Uterus (tissue), 4 donors: ENCODE results near the gene VWA1. TPM values are rescaled to one million over a fixed set of nuclear protein-coding genes. Genes with fewer than 3 reads are reported as not detected.
A peak's percentile ranks its signal among the peaks of the same experiment; 100 is the strongest.

Experiments
- DNase-seq, 2 donors: peaks; one replicate each; pipeline ENCODE4 v3.0.0-alpha.2; 2019 to 2020
- H3K27ac ChIP-seq, 2 donors: fragments of 200-600 bp; sonication (generic); 1 replicate in 1 of 2; 2 replicates in 1 of 2; pipeline ENCODE4 v1.5.1; 2016 to 2018
- H3K27me3 ChIP-seq, 2 donors: fragments of 200-600 bp; sonication (generic); one replicate each; pipeline ENCODE4 v1.5.1; 2018 to 2019; ENCODE audit warnings: control low read depth in 1 of 2
- H3K36me3 ChIP-seq, 2 donors: fragments of 200-600 bp; sonication (generic); one replicate each; pipeline ENCODE4 v1.5.1; 2019; ENCODE audit warnings: control low read depth in 1 of 2
- H3K4me1 ChIP-seq, 2 donors: fragments of 200-600 bp; sonication (generic); one replicate each; pipeline ENCODE4 v1.5.1; 2018 to 2019; ENCODE audit warnings: control low read depth in 1 of 2
- H3K4me3 ChIP-seq, 2 donors: fragments of 200-600 bp; sonication (generic); 1 replicate in 1 of 2; 2 replicates in 1 of 2; pipeline ENCODE4 v1.5.1; 2018 to 2019; ENCODE audit warnings: mild to moderate bottlenecking in 1 of 2
- H3K9me3 ChIP-seq, 2 donors: fragments of 200-600 bp; sonication (generic); one replicate each; pipeline ENCODE4 v1.5.1; 2019; ENCODE audit warnings: control low read depth in 1 of 2
- POLR2A ChIP-seq, 2 donors: fragments of 450-650 bp; IDR thresholded peaks; one replicate each; pipeline ENCODE4 v1.6.1; 2016; ENCODE audit warnings: antibody characterized with exemption in 2 of 2, mild to moderate bottlenecking in 1 of 2, moderate library complexity in 1 of 2
- intact Hi-C: fragments of 100-400 bp; cut with DNase I; formaldehyde crosslinking; loops from one replicate; pipeline ENCODE4 v1.15.1; 2023; ENCODE audit warnings: low total_unique reads
- total RNA-seq, 4 donors: library from RNA; depleted of rRNA in 3 of 4; stranded (reverse); fragments of >200 nt in 3 of 4; gene quantifications; one replicate each; pipeline versions ENCODE4 v1.1.0 to v1.2.4, GENCODE V29; 2014 to 2023
- TF ChIP-seq, protein P1 (sequence below), 4 experiments: fragments of 200-600 bp in 2 of 4; fragments of 450-650 bp in 2 of 4; sonication (generic) in 2 of 4; IDR thresholded peaks; one replicate each; pipeline ENCODE4 v1.5.1; 2016 to 2019; ENCODE audit warnings: antibody characterized with exemption in 4 of 4, mild to moderate bottlenecking in 2 of 4, moderate library complexity in 1 of 4
- donor health status: DM: yes; HTN: yes; CAD: no.

The VWA1 gene
- total RNA-seq, 4 donors from 2014 or later, result 15.6 to 67.1 (median 47.1) TPM

- H3K27me3 ChIP-seq, result no peaks in the 10 kb centered on the region
- TF ChIP-seq, protein P1, sequence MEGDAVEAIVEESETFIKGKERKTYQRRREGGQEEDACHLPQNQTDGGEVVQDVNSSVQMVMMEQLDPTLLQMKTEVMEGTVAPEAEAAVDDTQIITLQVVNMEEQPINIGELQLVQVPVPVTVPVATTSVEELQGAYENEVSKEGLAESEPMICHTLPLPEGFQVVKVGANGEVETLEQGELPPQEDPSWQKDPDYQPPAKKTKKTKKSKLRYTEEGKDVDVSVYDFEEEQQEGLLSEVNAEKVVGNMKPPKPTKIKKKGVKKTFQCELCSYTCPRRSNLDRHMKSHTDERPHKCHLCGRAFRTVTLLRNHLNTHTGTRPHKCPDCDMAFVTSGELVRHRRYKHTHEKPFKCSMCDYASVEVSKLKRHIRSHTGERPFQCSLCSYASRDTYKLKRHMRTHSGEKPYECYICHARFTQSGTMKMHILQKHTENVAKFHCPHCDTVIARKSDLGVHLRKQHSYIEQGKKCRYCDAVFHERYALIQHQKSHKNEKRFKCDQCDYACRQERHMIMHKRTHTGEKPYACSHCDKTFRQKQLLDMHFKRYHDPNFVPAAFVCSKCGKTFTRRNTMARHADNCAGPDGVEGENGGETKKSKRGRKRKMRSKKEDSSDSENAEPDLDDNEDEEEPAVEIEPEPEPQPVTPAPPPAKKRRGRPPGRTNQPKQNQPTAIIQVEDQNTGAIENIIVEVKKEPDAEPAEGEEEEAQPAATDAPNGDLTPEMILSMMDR (IDR thresholded peaks at IDR 0.05), result no peak
- no peak for TF ChIP-seq POLR2A (IDR thresholded peaks at IDR 0.05)
- DNase-seq, result peak in 1 of 2 donors; percentile 15
- H3K4me3 ChIP-seq, result no peak overlapping the region
- intact Hi-C loops, result no loop called here
- no peak overlapping the region for H3K27ac ChIP-seq
- no peaks in the 10 kb centered on the region for H3K9me3 ChIP-seq
- peaks cover 4 to 40% of the 10 kb centered on the region in 2 donors for H3K4me1 ChIP-seq
- no peaks in the 10 kb centered on the region for H3K36me3 ChIP-seq
Measured at GRCh38 chr1:1437033-1437903, 1.8 kb downstream of the VWA1 start.

DNA sequence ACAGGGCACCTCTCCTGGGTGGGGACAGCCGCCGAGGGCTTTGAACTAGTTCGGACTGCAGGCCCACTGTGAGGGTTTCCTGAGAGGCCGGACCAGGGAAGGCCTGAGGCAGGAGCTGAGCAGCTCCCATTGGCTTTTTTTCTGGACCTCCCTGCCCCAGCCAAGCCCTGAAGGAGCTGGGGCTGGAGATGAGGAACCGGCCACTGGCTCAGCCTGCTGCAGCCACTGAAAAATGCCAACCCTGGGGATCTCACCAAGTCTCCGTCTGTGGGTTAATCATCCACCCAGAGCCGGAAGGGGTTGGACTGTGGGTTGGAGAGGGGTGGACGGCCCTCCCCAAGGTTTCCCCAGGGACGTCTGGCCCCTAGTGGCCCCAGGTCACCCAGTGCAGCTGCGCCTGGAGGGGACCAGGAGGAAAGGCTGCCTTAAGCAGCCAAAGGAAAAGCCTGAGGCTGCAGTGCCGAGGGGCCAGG lies 2.5 kb downstream of the VWA1 start:
- Histone ChIP-seq H3K4me3 (no peak overlapping the region), H3K27ac (no peak overlapping the region), H3K27me3 (no peaks in the 10 kb centered on the region), H3K4me1 (peaks cover 4 to 33% of the 10 kb centered on the region in 2 donors), H3K9me3 (no peaks in the 10 kb centered on the region), H3K36me3 (no peaks in the 10 kb centered on the region)
- no peak for DNase-seq
- TF ChIP-seq POLR2A (IDR thresholded peaks at IDR 0.05), result no peak
- TF ChIP-seq, protein P1 (IDR thresholded peaks at IDR 0.05), result no peak
- intact Hi-C loops, result no loop called here

DNA sequence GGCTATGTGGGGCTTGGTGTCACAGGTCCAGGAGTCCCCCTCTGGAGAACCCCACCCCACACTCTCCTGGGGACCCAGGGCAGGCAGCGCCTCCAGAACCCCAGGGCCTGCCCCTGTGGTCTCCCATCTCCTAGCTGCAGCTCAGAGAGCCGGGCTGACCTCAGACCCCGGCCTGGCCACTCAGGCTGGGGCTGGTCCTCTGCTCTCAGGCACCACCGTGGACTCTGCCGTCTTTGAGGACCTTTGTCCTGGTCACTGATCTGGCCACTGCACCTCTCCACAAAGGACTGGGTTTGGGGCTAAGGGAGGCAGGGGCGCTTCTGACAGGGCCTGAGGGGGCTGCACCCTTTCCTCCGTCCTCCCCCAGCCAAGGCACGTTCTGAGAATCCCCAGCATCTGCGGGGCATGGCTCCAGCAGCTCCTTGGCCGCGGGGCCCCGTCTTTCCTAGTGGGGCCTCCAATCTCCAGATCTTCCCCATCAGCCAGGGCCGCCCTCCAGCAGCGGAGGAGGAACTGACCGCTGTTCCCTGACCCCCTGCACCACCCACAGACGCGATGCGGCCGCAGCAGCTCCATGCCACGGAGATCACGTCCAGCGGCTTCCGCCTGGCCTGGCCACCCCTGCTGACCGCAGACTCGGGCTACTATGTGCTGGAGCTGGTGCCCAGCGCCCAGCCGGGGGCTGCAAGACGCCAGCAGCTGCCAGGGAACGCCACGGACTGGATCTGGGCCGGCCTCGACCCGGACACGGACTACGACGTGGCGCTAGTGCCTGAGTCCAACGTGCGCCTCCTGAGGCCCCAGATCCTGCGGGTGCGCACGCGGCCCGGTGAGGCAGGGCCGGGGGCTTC lies 3.3 kb downstream of the VWA1 start:
- H3K27me3 ChIP-seq, result no peaks in the 10 kb centered on the region
- peaks cover 4 to 31% of the 10 kb centered on the region in 2 donors for H3K4me1 ChIP-seq
- H3K9me3 ChIP-seq, result no peaks in the 10 kb centered on the region
- H3K4me3 ChIP-seq, result no peak overlapping the region
- DNase-seq, result peak in 1 of 2 donors; percentile 21
- H3K36me3 ChIP-seq, result no peaks in the 10 kb centered on the region
- TF ChIP-seq POLR2A (IDR thresholded peaks at IDR 0.05), result no peak
- TF ChIP-seq, protein P1 (IDR thresholded peaks at IDR 0.05), result no peak
- intact Hi-C loops, result no loop called here
- H3K27ac ChIP-seq, result no peak overlapping the region

DNA sequence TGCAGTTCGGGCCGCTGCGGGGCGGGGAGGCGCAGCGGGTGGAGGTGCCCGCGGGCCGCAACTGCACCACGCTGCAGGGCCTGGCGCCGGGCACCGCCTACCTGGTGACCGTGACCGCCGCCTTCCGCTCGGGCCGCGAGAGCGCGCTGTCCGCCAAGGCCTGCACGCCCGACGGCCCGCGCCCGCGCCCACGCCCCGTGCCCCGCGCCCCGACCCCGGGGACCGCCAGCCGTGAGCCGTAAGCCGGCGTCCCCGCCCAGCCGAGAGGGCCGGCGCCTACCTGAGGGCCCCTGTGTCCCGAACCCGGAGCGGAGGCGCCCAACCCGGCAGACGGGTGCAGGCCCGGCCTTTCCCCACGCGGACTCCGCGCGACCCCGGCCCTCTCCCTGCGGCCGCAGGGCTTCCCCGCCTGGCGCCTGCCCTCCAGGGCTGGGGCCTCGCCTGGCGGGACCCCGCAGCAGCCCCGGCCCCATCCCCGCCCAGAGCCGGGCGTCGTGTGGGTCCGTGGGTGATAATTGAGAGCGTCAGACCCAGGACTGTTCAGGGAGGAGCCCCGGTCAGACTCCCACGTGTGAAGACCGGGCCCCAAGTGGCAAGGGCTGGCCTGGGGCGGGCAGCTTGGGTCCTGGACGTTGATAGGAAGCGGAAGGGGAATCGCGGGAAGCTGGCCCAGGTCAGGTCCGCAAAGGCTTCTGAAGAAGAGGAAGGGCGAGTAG lies 4.2 kb downstream of the VWA1 start:
- TF ChIP-seq, protein P1 (IDR thresholded peaks at IDR 0.05), result no peak
- no peak for TF ChIP-seq POLR2A (IDR thresholded peaks at IDR 0.05)
- no peak for DNase-seq
- no peak overlapping the region for H3K27ac ChIP-seq
- no peaks in the 10 kb centered on the region for H3K9me3 ChIP-seq
- H3K36me3 ChIP-seq, result no peaks in the 10 kb centered on the region
- intact Hi-C loops, result no loop called here
- peaks cover 4 to 21% of the 10 kb centered on the region in 2 donors for H3K4me1 ChIP-seq
- no peak overlapping the region for H3K4me3 ChIP-seq
- H3K27me3 ChIP-seq, result no peaks in the 10 kb centered on the region
